Gastroesophageal sphincter (tissue), 4 donors: ENCODE results near the gene SSBP4. TPM values are rescaled to one million over a fixed set of nuclear protein-coding genes. Genes with fewer than 3 reads are reported as not detected.

ENCODE experiments used
- ATAC-seq: fragments of 150-250 bp; one replicate; pipeline ENCODE4 v1.9.1; 2016; ENCODE audit warnings: mild to moderate bottlenecking, moderate library complexity
- H3K27ac ChIP-seq, 4 donors: fragments of 200-600 bp; sonication (generic) in 3 of 4; 1 replicate in 3 of 4; 2 replicates in 1 of 4; pipeline ENCODE4 v1.5.1; 2016 to 2019
- H3K27me3 ChIP-seq: fragments of 200-600 bp; sonication (generic); one replicate; pipeline ENCODE4 v1.5.1; 2019
- H3K36me3 ChIP-seq, 2 donors: fragments of 200-600 bp; sonication (generic); one replicate each; pipeline ENCODE4 v1.5.1; 2019; ENCODE audit warnings: control low read depth in 1 of 2
- H3K4me1 ChIP-seq, 3 donors: fragments of 200-600 bp; sonication (generic); 1 replicate in 2 of 3; 2 replicates in 1 of 3; pipeline ENCODE4 v1.5.1; 2016 to 2019; ENCODE audit warnings: control low read depth in 2 of 3
- H3K4me3 ChIP-seq, 2 donors: fragments of 200-600 bp; sonication (generic); one replicate each; pipeline ENCODE4 v1.5.1; 2019; ENCODE audit warnings: mild to moderate bottlenecking in 1 of 2, moderate library complexity in 1 of 2
- H3K9me3 ChIP-seq, 3 donors: fragments of 200-600 bp; sonication (generic); one replicate each; pipeline ENCODE4 v1.5.1; 2017 to 2019; ENCODE audit warnings: control low read depth in 2 of 3
- CTCF ChIP-seq, 4 experiments: fragments of 200-600 bp in 2 of 4; fragments of 450-650 bp in 2 of 4; sonication (generic) in 1 of 4; IDR thresholded peaks; one replicate each; pipeline ENCODE4 v1.5.1; 2017 to 2019; ENCODE audit warnings: antibody characterized with exemption in 4 of 4, mild to moderate bottlenecking in 2 of 4, moderate library complexity in 2 of 4
- EP300 ChIP-seq: sonication (generic); formaldehyde crosslinking; IDR thresholded peaks from one replicate; pipeline ENCODE4 v1.6.1; 2017; ENCODE audit warnings: antibody characterized with exemption, mild to moderate bottlenecking
- POLR2A ChIP-seq, 2 donors: fragments of 450-650 bp; IDR thresholded peaks; one replicate each; pipeline ENCODE4 v1.6.1; 2017; ENCODE audit warnings: antibody characterized with exemption in 2 of 2, mild to moderate bottlenecking in 2 of 2, moderate library complexity in 1 of 2
- POLR2AphosphoS5 ChIP-seq: sonication (generic); formaldehyde crosslinking; IDR thresholded peaks from one replicate; pipeline ENCODE4 v1.6.1; 2017; ENCODE audit warnings: antibody characterized with exemption
- WGBS, 2 donors: methylation state at CpG; one replicate each; pipeline ENCODE4 v1.1.5; 2018; ENCODE audit warnings: low coverage in 1 of 2; 5-methylcytosine and 5-hydroxymethylcytosine counted together
- total RNA-seq, 4 donors: library from RNA; depleted of rRNA; stranded (reverse); fragments of >200 nt; gene quantifications; one replicate each; pipeline ENCODE4 v1.1.0, GENCODE V29; 2016

SSBP4 gene
- total RNA-seq, 4 donors from 2014 or later, result 58.4 to 76.2 (median 61.3) TPM

DNA sequence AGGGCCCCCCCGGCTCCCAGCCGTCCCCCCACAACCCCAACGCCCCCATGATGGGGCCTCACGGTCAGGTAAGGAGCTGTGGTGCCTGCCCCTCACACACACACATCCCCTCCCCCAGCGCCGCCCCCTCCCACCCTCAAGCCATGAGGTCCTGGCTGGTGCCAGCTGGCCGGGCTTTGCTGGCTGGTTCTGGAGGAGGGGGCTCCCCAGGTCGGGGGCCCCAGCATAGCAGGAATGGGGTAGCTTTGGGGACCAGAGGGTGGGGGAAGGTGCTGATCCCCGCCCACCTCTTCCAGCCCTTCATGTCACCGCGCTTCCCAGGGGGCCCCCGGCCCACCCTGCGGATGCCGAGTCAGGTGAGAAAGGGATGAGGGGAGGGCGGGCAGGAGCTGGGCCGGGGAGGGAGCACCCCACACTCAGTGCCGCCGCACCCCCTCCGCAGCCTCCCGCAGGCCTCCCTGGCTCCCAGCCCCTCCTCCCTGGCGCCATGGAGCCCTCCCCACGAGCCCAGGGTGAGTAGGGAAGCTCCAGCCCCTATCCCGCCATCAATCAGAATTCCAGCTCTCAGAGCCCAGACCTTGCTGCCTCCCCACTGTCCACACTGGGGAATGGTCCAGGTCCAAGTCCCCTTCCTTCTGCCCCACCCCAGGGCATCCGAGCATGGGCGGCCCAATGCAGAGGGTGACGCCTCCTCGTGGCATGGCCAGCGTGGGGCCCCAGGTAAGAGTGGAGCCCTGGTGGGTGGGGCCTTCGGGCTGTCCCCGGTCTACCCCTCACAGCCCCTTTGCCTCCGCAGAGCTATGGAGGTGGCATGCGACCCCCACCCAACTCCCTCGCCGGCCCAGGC is 12.4 kb downstream of the SSBP4 start:
- TF ChIP-seq POLR2AphosphoS5 (no peak), CTCF (IDR thresholded peaks at IDR 0.05) (no peak), EP300 (no peak), POLR2A (IDR thresholded peaks at IDR 0.05) (no peak)
- Histone ChIP-seq H3K27ac (no peak overlapping the region), H3K4me3 (no peak overlapping the region), H3K36me3 (peaks cover 0 to 23% of the 10 kb centered on the region in 2 donors), H3K4me1 (peaks cover 0 to 91% (median 29%) of the 10 kb centered on the region in 3 donors), H3K27me3 (no peaks in the 10 kb centered on the region), H3K9me3 (no peaks in the 10 kb centered on the region)
- ATAC-seq, result no peak
- 77% methylated on average over 3 of the region's 34 CpGs; no CpG with 5 or more reads in 1 of the 2 donors for WGBS, 2 donors

- ATAC-seq, result no peak
- 92% methylated on average over 2 of the region's 13 CpGs; no CpG with 5 or more reads in 1 of the 2 donors for WGBS, 2 donors
- Histone ChIP-seq H3K4me3 (peak overlapping the region in 1 of 2 donors; percentile 63), H3K27ac (peak overlapping the region in 3 of 4 donors; percentile 79 to 82 (median 80)), H3K27me3 (no peaks in the 10 kb centered on the region), H3K36me3 (peaks cover 0 to 18% of the 10 kb centered on the region in 2 donors), H3K9me3 (no peaks in the 10 kb centered on the region), H3K4me1 (peaks cover 0 to 91% (median 32%) of the 10 kb centered on the region in 3 donors)
- TF ChIP-seq POLR2A (IDR thresholded peaks at IDR 0.05), result no peak
- TF ChIP-seq EP300, result no peak
- TF ChIP-seq POLR2AphosphoS5, result no peak
- no peak for TF ChIP-seq CTCF (IDR thresholded peaks at IDR 0.05)
Measured at GRCh38 chr19:18432275-18433014, 13.2 kb downstream of the SSBP4 start.

DNA sequence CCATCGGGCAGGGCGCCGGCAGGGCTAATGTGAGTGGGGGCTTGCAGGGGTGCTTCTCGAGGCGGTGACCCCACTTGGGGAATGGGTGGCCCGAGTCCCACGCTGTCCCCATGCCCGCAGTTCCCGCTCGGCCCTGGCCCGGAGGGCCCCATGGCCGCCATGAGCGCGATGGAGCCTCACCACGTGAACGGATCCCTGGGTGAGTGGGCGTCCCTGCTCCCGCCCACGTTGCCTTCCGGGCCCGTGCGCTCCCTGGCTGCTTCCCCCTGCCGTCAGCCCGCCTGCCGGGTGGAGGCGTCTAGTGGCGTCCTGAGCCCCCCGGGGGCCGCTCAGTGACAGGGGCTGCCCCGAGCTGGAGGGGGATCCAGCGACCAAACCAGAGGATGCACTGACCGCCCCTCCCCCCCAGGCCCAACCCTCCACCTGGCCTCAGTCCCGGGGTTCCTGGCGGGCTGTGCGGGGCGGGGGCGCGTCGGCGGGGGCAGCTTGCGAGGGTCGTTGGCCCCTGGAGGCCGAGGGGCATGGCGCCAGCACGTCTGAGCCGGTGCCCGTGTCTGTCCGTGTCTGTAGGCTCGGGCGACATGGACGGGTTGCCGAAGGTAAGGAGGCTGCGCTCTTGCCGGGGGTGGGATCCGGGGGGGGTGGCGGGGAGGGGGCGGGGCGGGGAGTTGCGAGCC is 14.0 kb downstream of the SSBP4 start:
- H3K4me1 ChIP-seq, result peaks cover 0 to 91% (median 38%) of the 10 kb centered on the region in 3 donors
- no peaks in the 10 kb centered on the region for H3K27me3 ChIP-seq
- no peaks in the 10 kb centered on the region for H3K9me3 ChIP-seq
- H3K4me3 ChIP-seq, result peak overlapping the region; percentile 18 to 63
- ATAC-seq, result no peak
- peaks cover 0 to 13% of the 10 kb centered on the region in 2 donors for H3K36me3 ChIP-seq
- TF ChIP-seq POLR2AphosphoS5, result no peak
- H3K27ac ChIP-seq, result peak overlapping the region in 3 of 4 donors; percentile 79 to 82 (median 80)
- no CpG with 5 or more reads among the region's 59 CpGs for WGBS, 2 donors

DNA sequence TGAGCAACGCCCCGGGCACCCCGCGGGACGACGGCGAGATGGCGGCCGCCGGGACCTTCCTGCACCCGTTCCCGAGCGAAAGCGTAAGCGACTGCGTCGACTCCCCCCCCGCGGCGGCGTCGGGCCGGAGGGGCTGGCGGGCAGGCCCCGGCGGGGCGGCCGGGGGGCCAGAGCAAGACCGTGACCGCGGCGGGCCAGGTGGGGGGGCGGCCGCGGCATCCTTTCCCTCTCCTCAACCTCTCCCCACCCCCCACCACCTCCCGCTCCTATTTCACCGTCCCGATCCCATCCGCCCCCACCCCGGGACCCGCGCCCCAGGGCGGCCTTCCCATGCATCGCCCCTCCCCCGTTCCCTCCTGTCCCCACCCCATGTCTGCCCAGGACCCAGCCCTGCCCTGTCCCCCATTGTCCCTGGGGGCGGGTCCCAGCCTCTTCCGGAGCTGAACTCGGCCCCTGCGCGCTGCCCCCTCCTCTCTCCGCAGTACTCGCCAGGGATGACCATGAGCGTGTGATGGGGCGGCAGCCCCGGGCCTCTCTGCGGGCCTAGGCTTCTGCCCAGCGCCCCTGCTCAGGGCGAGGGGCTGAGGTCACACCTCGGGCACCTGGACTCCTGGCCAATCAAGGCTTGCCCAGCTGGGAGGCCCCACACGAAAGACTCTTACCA is 14.7 kb downstream of the SSBP4 start:
- no CpG with 5 or more reads among the region's 60 CpGs for WGBS, 2 donors
- Histone ChIP-seq H3K4me1 (peaks cover 0 to 91% (median 38%) of the 10 kb centered on the region in 3 donors), H3K36me3 (peaks cover 0 to 13% of the 10 kb centered on the region in 2 donors), H3K4me3 (peak overlapping the region; percentile 18 to 63), H3K27ac (peak overlapping the region in 3 of 4 donors; percentile 79 to 82 (median 80)), H3K27me3 (no peaks in the 10 kb centered on the region), H3K9me3 (no peaks in the 10 kb centered on the region)
- TF ChIP-seq EP300 (no peak), POLR2A (IDR thresholded peaks at IDR 0.05) (no peak), POLR2AphosphoS5 (no peak), CTCF (IDR thresholded peaks at IDR 0.05) (no peak)
- ATAC-seq, result no peak
